Natural killer cell (primary cell): ENCODE data around the gene PVRIG. TPM values are rescaled to one million over a fixed set of nuclear protein-coding genes. Genes with fewer than 3 reads are reported as not detected.
A peak's percentile ranks its signal among the peaks of the same experiment; 100 is the strongest.

Experiments
- ATAC-seq, 3 donors: fragments of 150-1000 bp in 2 of 3; fragments of 200-7000 bp in 1 of 3; cut with Tn5 transposase; 1 replicate in 1 of 3; 2 replicates in 2 of 3; pipeline ENCODE4 v1.10.0; 2021; ENCODE audit warnings: mild to moderate bottlenecking in 2 of 3, moderate library complexity in 2 of 3
- DNase-seq, 2 donors: peaks; one replicate each; pipeline versions ENCODE4 v3.0.0 to v3.0.0-alpha.2; 2013 to 2021; ENCODE audit warnings: mixed read lengths in 1 of 2
- H3K27ac ChIP-seq: one replicate; pipeline ENCODE4 v1.5.1; 2013; ENCODE audit warnings: mild to moderate bottlenecking, low read length
- H3K27me3 ChIP-seq: one replicate; pipeline ENCODE4 v1.6.1; 2013; ENCODE audit warnings: low read length; ENCODE audit not compliant: control insufficient read depth, insufficient read depth
- H3K36me3 ChIP-seq: one replicate; pipeline ENCODE4 v1.6.1; 2013; ENCODE audit warnings: low read length; ENCODE audit not compliant: control insufficient read depth, insufficient read depth
- H3K4me1 ChIP-seq: one replicate; pipeline ENCODE4 v1.6.1; 2013; ENCODE audit warnings: low read length; ENCODE audit not compliant: control insufficient read depth, insufficient read depth
- H3K4me3 ChIP-seq: one replicate; pipeline ENCODE4 v1.5.1; 2013; ENCODE audit warnings: low read length
- H3K9me3 ChIP-seq: one replicate; pipeline ENCODE4 v1.6.1; 2013; ENCODE audit warnings: low read length; ENCODE audit not compliant: control insufficient read depth, insufficient read depth
- H3K27ac Mint-ChIP-seq, 2 donors: one replicate each; pipeline ENCODE4 v1.8.0; 2022; ENCODE audit warnings: mild to moderate bottlenecking in 2 of 2, mixed read lengths in 2 of 2, moderate library complexity in 1 of 2
- H3K27me3 Mint-ChIP-seq, 2 donors: one replicate each; pipeline ENCODE4 v1.8.0; 2022; ENCODE audit warnings: low read depth in 2 of 2, mixed read lengths in 2 of 2
- H3K36me3 Mint-ChIP-seq: one replicate; pipeline ENCODE4 v1.8.0; 2022; ENCODE audit warnings: mixed read lengths
- H3K4me1 Mint-ChIP-seq, 2 donors: one replicate each; pipeline ENCODE4 v1.8.0; 2022; ENCODE audit warnings: mixed read lengths in 2 of 2
- H3K4me3 Mint-ChIP-seq: one replicate; pipeline ENCODE4 v1.8.0; 2022; ENCODE audit warnings: mild to moderate bottlenecking, moderate library complexity, mixed read lengths
- H3K9me3 Mint-ChIP-seq, 2 donors: one replicate each; pipeline ENCODE4 v1.8.0; 2022; ENCODE audit warnings: mixed read lengths in 2 of 2
- CTCF ChIP-seq: fragments of 200-600 bp; IDR thresholded peaks from one replicate; pipeline ENCODE4 v1.8.0; 2022; ENCODE audit warnings: antibody characterized with exemption
- WGBS: methylation state at CpG from one replicate; pipeline ENCODE4 v1.1.7; 2013; ENCODE audit warnings: missing lambda C conversion rate; ENCODE audit not compliant: insufficient coverage; 5-methylcytosine and 5-hydroxymethylcytosine counted together
- intact Hi-C: fragments of 100-400 bp; cut with micrococcal nuclease; formaldehyde crosslinking; loops from one replicate; pipeline ENCODE4 v1.14.2; 2022
- total RNA-seq, 4 donors: library from RNA; stranded (reverse); fragments of 120-200 nt in 1 of 4; gene quantifications; one replicate each; pipeline versions ENCODE4 v1.2.3 to v1.2.4, GENCODE V29; 2013 to 2022

The PVRIG gene
- total RNA-seq, 3 donors from 2014 or later (not counting 1 experiment from before 2014, with no cell fraction given) = 45.6 to 84.1 (median 52.9) TPM

- 94% methylated on average over 9 of the region's 10 CpGs for WGBS
- no peaks in the 10 kb centered on the region for H3K4me1 Mint-ChIP-seq
- ATAC-seq = no peak
Measured at GRCh38 chr7:100198266-100198665, 21.5 kb upstream of the PVRIG start.

GRCh38 chr7:100200693-100201092 is 19.1 kb upstream of the PVRIG start:
- H3K4me3 Mint-ChIP-seq = no peak overlapping the region
- WGBS = 95% methylated on average over 10 of the region's 11 CpGs
- intact Hi-C loops = no loop called here

More at GRCh38 chr7:100198266-100198665, 21.5 kb upstream of the PVRIG start:
- H3K27me3 ChIP-seq = no peaks in the 10 kb centered on the region
- no peaks in the 10 kb centered on the region for H3K36me3 Mint-ChIP-seq
- H3K27ac ChIP-seq = no peak overlapping the region
- no peaks in the 10 kb centered on the region for H3K4me1 ChIP-seq
- DNase-seq = no peak
- no peaks in the 10 kb centered on the region for H3K36me3 ChIP-seq
- no peak overlapping the region for H3K27ac Mint-ChIP-seq
- H3K27me3 Mint-ChIP-seq = peaks cover 0 to 6% of the 10 kb centered on the region in 2 donors
- intact Hi-C loops = no loop called here
- H3K9me3 ChIP-seq = no peaks in the 10 kb centered on the region
- no peak overlapping the region for H3K4me3 Mint-ChIP-seq
- H3K9me3 Mint-ChIP-seq = no peaks in the 10 kb centered on the region
- no peak for TF ChIP-seq CTCF
- no peak overlapping the region for H3K4me3 ChIP-seq

GRCh38 chr7:100204454-100204853 is 15.3 kb upstream of the PVRIG start:
- H3K9me3 ChIP-seq = no peaks in the 10 kb centered on the region
- H3K36me3 ChIP-seq = no peaks in the 10 kb centered on the region
- H3K27ac ChIP-seq = no peak overlapping the region
- H3K27ac Mint-ChIP-seq = no peak overlapping the region
- no peak for TF ChIP-seq CTCF
- DNase-seq (no peak), ATAC-seq (no peak)
- intact Hi-C loops = no loop called here
- H3K27me3 Mint-ChIP-seq = no peaks in the 10 kb centered on the region
- no peaks in the 10 kb centered on the region for H3K36me3 Mint-ChIP-seq
- WGBS = 93% methylated on average over 9 of the region's 9 CpGs
- H3K4me1 Mint-ChIP-seq = peaks cover 16 to 21% of the 10 kb centered on the region in 2 donors
- H3K27me3 ChIP-seq = no peaks in the 10 kb centered on the region
- H3K4me1 ChIP-seq = peaks cover 14% of the 10 kb centered on the region
- H3K4me3 ChIP-seq = no peak overlapping the region
- no peaks in the 10 kb centered on the region for H3K9me3 Mint-ChIP-seq
- H3K4me3 Mint-ChIP-seq = no peak overlapping the region

More at GRCh38 chr7:100200693-100201092, 19.1 kb upstream of the PVRIG start:
- TF ChIP-seq CTCF = no peak
- no peaks in the 10 kb centered on the region for H3K4me1 Mint-ChIP-seq
- ATAC-seq (no peak), DNase-seq (no peak)
- no peak overlapping the region for H3K27ac Mint-ChIP-seq
- no peaks in the 10 kb centered on the region for H3K36me3 ChIP-seq
- no peaks in the 10 kb centered on the region for H3K9me3 Mint-ChIP-seq
- peaks cover 0 to 6% of the 10 kb centered on the region in 2 donors for H3K27me3 Mint-ChIP-seq
- H3K36me3 Mint-ChIP-seq = no peaks in the 10 kb centered on the region
- H3K4me1 ChIP-seq = no peaks in the 10 kb centered on the region
- H3K9me3 ChIP-seq = no peaks in the 10 kb centered on the region
- no peaks in the 10 kb centered on the region for H3K27me3 ChIP-seq
- H3K27ac ChIP-seq = no peak overlapping the region
- H3K4me3 ChIP-seq = no peak overlapping the region

- no peak for TF ChIP-seq CTCF
- DNase-seq (peak in 1 of 2 donors; percentile 53), ATAC-seq (peak; percentile 39 to 69 (median 56))
- no peak overlapping the region for H3K27ac ChIP-seq
- H3K36me3 Mint-ChIP-seq = no peaks in the 10 kb centered on the region
- peak overlapping the region; percentile 79 for H3K4me3 Mint-ChIP-seq
- peak overlapping the region; percentile 72 to 85 for H3K27ac Mint-ChIP-seq
- intact Hi-C loops = no loop called here
- WGBS = 30% methylated on average over 6 of the region's 6 CpGs
- H3K9me3 Mint-ChIP-seq = no peaks in the 10 kb centered on the region
- H3K4me3 ChIP-seq = no peak overlapping the region
- H3K4me1 Mint-ChIP-seq = peaks cover 35 to 44% of the 10 kb centered on the region in 2 donors
- no peaks in the 10 kb centered on the region for H3K27me3 ChIP-seq
- no peaks in the 10 kb centered on the region for H3K36me3 ChIP-seq
- peaks cover 30% of the 10 kb centered on the region for H3K4me1 ChIP-seq
- no peaks in the 10 kb centered on the region for H3K27me3 Mint-ChIP-seq
- no peaks in the 10 kb centered on the region for H3K9me3 ChIP-seq
Measured at GRCh38 chr7:100208911-100209408, 10.8 kb upstream of the PVRIG start.
